Gastroesophageal sphincter (tissue), 3 donors: ENCODE measurements around the gene HADHA.

Experiments used
- POLR2A ChIP-seq, 2 donors: fragments of 450-650 bp; IDR thresholded peaks; one replicate each; pipeline ENCODE4 v1.6.1; 2017; ENCODE audit warnings: antibody characterized with exemption in 2 of 2, mild to moderate bottlenecking in 2 of 2, moderate library complexity in 1 of 2
- TF ChIP-seq, protein P1 (sequence below), 4 experiments: fragments of 200-600 bp in 2 of 4; fragments of 450-650 bp in 2 of 4; sonication (generic) in 1 of 4; IDR thresholded peaks; one replicate each; pipeline ENCODE4 v1.5.1; 2017 to 2019; ENCODE audit warnings: antibody characterized with exemption in 4 of 4, mild to moderate bottlenecking in 2 of 4, moderate library complexity in 2 of 4

DNA sequence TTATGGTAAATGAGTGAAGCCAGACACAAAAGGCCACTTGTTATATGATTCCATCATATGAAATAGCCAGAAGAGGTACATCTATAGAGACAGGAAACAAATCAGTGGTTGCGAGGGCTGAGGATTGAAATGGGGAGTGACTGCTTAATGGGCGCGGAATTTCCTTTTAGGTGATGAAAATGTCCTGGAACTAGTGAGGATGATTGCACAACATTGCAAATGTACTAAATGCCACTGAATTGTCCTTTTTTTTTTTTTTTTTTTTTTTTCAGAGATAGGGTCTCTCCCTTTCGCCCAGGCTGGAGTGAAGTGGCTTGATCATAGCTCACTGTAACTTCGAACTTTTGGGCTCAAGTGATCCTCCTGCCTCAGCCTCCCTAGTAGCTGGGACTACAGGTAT is 86.9 kb downstream of the HADHA start:
- TF ChIP-seq, protein P1, sequence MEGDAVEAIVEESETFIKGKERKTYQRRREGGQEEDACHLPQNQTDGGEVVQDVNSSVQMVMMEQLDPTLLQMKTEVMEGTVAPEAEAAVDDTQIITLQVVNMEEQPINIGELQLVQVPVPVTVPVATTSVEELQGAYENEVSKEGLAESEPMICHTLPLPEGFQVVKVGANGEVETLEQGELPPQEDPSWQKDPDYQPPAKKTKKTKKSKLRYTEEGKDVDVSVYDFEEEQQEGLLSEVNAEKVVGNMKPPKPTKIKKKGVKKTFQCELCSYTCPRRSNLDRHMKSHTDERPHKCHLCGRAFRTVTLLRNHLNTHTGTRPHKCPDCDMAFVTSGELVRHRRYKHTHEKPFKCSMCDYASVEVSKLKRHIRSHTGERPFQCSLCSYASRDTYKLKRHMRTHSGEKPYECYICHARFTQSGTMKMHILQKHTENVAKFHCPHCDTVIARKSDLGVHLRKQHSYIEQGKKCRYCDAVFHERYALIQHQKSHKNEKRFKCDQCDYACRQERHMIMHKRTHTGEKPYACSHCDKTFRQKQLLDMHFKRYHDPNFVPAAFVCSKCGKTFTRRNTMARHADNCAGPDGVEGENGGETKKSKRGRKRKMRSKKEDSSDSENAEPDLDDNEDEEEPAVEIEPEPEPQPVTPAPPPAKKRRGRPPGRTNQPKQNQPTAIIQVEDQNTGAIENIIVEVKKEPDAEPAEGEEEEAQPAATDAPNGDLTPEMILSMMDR (IDR thresholded peaks at IDR 0.05) = no peak
- no peak for TF ChIP-seq POLR2A (IDR thresholded peaks at IDR 0.05)
